Stimulated activated CD4-positive, alpha-beta T cell treated with anti-CD3 and anti-CD28 coated beads, TNF-alpha, amount 100 ng/mL, for 1 hour (primary cell): Measurements from ENCODE around the gene TPSD1.
"Not testable (repeated sequence)": the region's sequence is repeated elsewhere in the genome, so short reads cannot be mapped to it uniquely, and the experiment has no call there.

Experiments used
- DNase-seq, 3 donors: peaks; one replicate each; pipeline ENCODE4 v3.0.0-alpha.2; 2020; ENCODE audit warnings: low read depth in 3 of 3, low spot score in 1 of 3

The TPSD1 gene

DNA sequence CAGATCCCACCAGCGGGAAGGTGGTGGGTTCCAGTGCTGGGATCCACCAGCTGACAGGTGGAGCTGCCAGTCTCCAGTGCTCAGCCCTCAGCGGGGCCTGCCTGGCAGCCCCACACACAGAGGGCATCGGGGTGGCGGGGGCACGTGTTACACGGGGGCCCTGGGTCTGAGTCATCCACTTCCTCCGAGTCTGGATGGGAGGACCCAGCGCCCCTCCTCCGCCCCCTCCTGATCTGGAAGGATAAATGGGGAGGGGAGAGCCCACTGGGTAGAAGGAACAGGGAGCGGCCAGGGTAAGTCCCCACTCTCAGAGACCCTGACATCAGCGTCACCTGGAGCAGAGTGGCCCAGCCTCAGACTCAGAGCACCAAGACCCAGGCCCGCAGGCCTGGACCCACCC lies 15.4 kb upstream of the TPSD1 start, which contains the start of gene TPSAB1:
TPSAB1 (plus strand) TSS at position 270 of the 400 bp plus-strand sequence. CDS start 234 bp downstream, outside the sequence.
- DNase-seq: not testable (repeated sequence)

DNA sequence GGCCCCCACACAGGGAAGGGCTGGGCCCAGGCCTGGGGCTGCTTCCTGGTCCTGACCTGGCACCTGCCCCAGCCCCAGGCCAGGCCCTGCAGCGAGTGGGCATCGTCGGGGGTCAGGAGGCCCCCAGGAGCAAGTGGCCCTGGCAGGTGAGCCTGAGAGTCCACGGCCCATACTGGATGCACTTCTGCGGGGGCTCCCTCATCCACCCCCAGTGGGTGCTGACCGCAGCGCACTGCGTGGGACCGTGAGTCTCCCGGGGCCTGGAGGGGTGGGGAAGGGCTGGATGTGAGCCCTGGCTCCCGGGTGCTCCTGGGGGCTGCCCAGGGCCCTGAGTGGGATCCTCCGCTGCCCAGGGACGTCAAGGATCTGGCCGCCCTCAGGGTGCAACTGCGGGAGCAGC lies 14.8 kb upstream of the TPSD1 start:
- not testable (repeated sequence) for DNase-seq

DNA sequence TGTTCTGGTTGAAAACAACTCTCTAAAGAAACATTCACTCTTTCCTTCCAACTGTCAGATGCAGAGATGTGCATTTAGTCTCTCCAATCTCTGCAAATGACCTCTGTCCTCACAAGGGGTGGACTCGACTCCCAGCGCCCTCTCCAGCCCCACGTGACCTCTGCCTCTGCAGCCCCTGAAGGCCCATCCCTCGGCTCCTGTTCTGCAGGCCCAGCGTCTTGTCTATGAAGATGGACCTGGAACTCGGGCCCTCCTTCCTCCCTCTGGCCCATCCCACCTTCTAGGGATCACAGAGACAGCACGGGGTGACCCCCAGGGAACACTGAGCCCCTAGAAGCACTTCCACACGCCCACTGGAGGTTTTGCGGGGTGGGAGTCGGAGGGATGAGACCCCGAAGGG lies 12.5 kb upstream of the TPSD1 start:
- DNase-seq: not testable (repeated sequence)

DNA sequence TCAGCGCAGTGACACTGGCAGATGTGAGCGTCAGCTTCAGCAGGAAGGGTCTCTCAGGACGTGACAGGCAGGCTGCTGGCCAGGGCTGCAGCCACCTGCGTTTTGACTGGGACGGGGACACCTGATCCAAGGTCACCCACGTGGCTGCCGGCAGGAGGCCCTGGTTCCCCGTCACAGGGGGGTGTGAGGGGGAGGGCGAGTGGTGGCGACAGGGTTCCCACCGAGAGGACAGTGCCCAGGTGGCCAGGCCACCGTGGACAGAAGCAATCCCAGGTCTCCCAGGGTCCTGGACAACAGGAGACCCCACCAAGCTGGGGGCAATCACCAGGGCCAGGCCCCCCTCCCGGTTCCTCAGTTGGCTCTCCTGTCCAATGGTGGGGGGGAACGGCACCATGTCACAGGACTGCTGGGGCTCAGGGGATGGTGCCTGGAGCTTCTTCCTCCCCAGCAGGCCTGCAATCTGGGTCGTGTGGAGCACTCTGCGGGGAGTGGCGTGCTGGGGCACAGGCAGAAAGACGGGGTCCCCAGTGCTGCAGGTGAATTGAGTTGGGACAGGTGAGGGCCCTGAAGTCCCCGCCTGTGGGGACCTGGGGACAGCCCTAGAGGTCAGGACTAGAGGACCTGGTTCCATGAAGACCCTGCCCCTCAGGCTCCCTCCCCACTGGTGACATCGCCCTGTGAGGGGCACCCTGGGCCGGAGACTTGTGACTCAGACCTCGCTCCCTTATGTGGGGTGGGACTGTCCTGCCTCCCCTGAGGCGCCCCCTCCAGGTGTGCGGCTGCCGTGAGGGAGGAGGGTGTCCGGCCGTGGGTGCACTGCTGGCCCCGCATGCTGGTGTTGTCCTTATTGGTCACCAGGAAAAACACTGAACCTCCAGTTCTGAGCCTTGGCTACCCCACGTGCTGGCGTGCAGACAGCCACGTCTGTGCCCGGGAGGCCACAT lies 11.7 kb upstream of the TPSD1 start:
- not testable (repeated sequence) for DNase-seq

DNA sequence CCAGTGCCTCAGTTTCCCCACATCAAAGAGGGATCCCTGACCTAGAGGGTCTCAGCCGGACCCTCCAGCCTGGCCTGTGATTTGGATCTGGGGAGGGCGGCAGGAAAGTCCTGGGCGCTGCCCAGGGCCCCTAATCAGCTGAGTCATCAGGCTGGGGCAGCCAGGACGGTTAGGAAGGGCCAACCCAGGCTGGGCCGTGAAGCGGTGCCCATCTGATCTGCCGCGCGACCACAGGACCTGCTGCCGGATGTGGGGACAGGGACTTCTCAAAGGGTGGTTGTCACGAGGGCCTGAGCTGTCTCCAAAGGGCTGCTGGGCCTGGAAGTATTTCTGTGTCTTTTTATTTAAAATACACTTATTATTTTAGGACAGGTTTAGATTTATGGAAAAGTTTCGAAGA lies 11.0 kb upstream of the TPSD1 start:
- no peak for DNase-seq

DNA sequence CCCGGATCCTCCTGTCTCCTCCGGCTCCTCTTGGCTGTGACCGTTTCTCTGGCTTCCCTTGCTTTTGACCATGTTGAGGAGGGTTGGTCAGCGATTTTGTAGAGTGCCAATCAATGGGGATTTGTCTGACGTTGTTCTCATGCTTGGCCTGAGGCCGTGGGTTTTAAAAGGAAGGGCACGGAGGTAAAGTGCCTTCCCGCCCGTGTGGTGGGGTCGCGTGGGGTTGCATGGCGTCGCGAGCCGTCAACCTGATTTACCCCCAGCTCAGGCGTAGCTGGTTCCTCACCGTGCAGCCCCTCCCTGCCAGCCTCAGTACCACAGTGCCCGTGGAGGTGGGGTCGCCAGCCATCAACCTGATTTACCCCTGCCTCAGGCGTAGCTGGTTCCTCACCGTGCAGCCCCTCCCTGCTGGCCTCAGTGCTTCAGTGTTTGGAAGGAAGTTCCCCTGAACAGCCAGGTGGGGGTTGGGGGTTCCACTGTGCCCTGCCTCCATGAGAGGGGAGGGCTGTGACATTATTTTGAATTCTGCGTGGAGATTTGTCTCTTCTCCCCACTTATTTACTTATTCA lies 10.3 kb upstream of the TPSD1 start:
- DNase-seq: no peak

DNA sequence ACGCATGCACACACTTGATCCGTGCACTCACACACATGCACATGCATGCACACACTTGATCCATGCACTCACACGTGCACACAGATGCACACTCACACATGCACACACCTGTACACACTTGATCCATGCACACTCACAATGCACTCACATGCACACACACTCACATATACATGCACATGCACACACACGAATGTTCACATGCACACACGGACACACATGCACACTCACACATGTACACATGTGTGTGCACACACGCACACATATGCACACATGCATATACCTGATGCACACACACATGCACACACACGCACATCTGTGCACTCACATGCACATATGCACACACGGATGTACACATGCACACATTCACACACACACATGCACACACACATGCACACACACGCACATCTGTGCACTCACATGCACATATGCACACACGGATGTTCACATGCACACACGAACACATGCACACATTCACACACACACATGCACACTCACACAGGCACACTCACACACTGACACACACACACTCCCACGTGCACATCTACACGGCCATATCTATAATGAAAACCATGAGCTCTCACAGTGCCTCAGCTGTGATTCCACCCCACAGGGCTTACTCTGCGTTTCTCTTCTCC lies 7.8 kb upstream of the TPSD1 start:
- DNase-seq: not testable (repeated sequence)

DNA sequence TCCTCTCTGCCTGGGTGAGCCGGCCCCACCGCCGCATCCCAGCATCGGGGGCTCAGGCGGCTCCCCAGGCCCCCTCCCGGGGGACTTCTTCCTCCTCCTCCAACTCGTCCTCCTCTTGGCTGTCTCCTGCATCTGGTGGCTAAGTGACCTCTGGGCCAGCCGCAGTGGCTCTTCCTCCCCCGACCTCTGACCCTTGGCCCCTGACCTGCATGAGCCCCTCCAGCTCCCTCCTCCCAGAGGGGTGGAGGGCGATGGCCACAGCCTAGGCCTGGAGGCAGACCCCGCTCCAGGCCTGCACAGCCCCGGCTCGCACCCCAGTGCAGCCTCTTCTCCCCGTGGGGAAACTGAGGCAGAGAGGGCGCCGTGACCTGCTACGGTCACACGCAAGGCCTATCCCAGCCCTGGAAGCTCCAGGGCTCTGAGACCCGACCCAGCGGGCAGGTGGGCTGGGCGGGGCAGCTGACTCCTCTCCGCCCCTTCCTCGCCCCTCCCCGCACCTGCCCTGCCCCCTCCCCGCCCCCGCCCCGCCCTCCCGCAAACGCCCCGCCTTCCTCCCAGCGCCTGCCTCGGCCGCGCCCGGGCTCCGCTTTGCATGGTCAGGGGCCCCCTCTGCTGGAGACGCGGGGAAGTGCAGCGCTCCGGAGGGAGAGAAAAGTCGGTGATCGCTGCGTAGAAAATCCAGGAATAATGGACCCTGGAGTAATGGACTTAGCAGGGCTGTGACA lies 6.7 kb upstream of the TPSD1 start:
- DNase-seq: not testable (repeated sequence)

DNA sequence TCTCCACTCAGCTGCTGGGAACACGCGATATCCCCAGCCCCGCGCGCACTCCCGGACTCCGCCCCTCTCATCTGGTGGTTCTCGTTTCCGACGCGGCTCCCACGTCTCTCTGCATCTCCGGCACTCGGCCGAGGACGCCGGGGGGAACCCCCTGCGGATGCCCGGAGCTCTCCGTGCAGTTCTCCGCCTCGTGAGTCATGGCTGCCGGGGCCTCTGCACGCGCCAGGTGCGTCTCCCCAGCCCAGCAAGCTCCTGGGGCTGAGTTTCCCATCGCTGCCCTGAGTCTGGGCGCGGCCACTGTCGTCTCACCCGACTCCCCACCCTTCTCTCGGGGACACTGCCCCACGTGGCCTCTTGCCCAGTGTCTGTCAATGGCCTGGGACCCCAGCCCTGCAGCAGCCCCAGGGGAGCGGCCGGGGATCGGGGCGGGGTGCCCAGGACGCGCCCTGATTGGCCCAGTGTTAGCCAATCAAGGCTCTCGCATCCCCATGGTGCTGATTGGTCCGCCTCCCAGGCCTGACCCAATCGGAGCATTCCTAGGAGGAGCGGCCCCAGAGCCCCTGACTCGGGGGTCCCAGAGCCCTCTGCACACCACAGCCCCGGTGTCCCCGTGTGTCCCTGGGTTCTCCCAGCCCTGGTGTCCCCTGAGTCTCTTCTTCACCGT lies 2.0 kb upstream of the TPSD1 start:
- DNase-seq: not testable (repeated sequence)

DNA sequence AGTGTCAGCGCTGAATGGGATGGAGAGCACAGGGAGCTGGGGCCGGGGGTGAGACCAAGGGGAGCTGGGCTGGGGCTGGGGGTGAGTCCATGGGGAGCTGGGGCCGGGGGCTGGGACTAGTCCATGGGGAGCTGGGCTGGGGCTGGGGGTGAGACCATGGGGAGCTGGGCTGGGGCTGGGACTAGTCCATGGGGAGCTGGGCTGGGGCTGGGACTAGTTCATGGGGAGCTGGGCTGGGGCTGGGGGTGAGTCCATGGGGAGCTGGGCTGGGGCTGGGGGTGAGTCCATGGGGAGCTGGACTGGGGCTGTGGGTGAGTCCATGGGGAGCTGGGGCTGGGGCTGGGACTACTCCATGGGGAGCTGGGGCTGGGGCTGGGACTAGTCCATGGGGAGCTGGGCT lies 1.0 kb upstream of the TPSD1 start:
- DNase-seq: not testable (repeated sequence)

DNA sequence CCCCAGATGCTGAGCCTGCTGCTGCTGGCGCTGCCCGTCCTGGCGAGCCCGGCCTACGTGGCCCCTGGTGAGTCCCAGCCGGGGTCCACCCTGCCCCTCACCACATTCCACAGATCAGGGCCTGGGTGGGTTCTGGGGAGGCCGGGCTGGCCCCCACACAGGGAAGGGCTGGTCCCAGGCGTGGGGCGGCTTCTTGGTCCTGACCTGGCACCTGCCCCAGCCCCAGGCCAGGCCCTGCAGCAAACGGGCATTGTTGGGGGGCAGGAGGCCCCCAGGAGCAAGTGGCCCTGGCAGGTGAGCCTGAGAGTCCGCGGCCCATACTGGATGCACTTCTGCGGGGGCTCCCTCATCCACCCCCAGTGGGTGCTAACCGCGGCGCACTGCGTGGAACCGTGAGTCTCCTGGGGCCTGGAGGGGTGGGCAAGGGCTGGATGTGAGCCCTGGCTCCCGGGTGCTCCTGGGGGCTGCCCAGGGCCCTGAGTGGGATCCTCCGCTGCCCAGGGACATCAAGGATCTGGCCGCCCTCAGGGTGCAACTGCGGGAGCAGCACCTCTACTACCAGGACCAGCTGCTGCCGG lies 516 bp downstream of the TPSD1 start:
- not testable (repeated sequence) for DNase-seq

DNA sequence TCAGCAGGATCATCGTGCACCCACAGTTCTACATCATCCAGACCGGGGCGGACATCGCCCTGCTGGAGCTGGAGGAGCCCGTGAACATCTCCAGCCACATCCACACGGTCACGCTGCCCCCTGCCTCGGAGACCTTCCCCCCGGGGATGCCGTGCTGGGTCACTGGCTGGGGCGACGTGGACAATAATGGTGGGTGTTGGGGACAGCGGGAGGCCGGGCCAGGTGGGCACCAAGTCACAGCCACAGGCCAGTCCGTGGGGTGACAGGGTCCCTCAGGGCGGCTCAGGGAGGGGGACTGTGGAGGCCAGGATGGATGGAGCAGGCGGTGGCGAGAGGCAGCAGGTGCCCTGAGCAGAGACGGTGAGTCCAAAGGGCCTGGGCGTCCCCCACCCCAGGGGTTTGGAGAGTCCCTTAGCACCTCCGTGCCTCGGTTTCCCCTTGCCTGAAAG lies 1.0 kb downstream of the TPSD1 start:
- DNase-seq: no peak

DNA sequence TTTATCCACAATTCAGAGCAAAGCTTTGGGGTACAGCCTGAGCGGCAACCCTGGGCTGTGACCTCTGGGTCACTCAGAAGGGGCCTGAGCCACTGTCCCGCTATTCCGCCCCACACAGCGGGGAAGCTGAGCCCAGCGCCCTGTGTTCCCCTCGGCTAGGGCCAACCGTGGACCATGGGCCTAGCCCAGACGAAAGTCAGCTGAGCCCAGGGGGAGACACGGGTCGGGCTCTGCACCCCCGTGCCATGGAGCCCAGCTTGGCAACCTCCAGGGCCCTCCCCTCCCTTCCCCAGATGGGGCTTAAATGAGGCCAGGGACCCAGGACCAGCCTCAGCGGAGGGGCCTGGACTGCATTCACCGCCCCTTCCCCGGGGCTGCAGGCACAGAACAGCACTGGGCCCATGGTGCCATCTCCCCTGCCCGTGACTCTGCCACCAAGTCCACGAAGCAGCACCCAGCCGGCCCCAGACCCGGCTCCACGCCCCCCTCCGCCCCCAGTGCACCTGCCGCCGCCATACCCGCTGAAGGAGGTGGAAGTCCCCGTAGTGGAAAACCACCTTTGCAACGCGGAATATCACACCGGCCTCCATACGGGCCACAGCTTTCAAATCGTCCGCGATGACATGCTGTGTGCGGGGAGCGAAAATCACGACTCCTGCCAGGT lies 1.8 kb downstream of the TPSD1 start:
- DNase-seq: no peak

DNA sequence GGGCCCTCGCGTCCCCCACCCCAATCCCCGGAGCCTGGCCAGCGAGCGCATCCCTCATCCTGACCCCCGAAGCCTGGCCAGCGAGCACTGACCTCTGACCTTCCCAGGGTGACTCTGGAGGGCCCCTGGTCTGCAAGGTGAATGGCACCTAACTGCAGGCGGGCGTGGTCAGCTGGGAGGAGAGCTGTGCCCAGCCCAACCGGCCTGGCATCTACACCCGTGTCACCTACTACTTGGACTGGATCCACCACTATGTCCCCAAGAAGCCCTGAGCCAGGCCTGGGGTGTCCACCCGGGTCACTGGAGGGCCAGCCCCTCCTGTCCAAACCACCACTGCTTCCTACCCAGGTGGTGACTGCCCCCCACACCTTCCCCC lies 2.3 kb downstream of the TPSD1 start:
- DNase-seq: no peak

DNA sequence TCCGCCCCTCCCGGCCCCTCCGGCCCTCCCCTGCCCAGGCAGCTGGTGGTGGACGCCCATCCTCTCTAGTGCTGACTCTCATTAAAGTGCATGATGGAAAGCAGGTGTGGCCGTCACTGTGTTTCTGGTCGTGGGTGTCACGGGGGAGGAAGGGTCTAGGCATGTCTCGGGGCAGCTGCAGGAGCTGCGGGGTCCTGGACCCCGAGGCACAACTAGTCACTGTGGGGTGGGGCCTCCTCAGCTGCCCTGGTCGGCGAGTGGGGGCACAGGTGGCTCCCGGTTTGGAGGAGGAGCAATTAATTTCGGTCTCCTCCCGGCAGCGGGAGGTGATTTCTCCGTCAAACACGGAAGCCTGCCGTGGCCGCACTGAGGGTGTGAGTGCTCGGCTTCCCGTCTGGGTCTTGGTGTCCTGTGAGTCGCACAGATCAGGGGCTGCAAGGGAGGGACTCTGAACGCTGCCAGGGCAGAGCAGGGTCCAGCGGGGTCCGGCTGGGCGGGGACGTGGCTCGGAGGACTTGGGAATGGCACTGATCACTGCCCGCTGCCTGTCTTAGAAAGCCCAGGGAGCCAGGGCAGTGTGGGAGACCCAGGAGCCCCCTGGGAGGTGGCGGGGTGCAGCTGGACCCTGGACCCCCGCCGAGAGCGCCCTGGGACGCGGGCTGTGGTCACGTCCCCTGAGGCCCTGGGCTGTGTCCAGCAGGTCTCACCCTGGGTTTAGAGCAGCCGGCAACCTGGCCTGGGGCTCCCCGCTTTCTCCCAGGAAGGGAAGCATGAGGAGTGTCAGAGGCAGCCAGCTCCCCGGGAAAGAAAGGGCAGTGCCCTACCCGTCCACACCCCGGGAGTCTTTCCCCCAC lies 3.3 kb downstream of the TPSD1 start:
- DNase-seq: no peak

DNA sequence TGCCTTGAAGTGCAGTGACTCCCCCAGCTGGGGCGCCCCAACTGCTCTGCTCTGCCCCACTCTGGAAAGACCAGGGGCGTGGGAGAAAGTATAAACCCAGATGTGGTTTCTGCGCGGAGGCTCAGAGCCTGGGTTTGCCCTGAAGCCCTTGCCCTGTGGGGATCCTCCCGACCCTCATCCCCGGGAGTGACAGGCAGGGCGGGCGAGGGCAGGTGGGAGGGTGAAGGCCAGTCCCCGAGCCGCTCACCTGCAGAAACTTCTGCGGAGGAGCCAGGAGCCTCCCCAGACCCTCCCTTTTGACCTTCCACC lies 3.8 kb downstream of the TPSD1 start:
- DNase-seq: no peak

DNA sequence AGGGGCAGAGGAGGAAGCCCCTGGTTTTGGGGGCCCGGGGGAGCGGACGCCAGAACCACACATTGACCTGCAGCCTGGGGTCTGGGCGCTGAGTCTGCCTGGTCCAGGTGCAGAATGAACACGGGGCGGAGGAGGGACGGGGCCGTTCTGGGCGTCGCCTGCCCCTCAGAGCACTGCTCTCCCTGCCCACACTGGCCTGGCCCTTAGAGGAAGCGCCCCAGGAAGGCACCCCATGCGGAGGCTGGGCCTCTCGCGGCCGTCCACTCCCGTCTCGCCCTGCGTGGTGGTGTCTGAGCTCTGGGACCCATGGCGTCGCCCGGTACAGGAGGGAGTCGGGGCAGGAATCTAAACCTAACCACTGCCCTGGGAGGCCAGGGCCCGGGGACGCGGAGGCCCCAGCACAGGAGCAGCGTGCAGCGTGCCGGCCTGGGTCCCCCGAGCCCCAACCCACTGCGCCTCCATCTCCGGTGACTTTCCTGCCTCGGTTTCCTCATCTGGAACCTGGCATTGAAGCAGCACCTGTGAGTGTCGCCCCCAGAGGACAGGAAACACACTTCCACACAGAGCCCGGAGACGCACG lies 4.3 kb downstream of the TPSD1 start:
- DNase-seq: no peak

DNA sequence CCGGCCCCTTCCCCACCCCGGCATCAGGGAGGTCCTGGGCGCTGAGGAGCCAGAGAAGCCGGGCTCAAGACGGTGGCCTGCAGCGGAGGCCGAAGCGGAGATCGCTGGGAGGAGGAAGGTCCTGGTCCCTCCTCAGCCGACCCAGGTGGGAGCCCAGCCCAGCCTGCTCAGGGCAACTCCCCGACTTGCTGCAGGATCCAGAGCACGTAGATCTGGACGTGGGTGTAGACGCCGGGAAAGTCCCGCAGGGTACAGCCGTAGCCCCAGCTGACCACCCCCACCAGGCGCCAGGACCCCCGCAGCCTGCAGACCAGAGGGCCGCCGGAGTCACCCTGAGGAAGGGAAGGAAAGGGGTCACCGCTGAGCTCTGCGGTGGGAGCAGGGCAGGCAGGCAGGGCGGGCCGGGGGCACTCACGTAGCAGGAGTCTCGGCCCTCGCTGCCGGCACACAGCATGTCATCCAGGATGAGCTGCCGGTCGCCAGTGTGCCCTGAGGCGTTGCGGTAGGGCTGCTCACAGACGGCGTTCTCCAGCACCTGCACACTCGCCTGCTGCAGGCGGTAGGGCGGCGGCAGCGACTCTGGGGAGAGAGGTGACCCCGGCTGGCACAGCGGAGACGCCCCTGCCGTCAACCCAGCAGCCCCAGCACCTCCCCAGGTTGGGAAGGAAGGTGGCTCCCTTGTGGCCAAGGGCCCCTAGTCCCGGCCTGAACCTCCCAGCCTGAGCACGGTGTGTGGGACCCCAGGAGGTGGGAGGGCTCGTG lies 5.4 kb downstream of the TPSD1 start:
- no peak for DNase-seq
